Superior temporal gyrus (tissue), 1 donor: Measurements from ENCODE around the gene PRDM2.

Experiments used
- DNase-seq: peaks from one replicate; pipeline ENCODE4 v3.0.0-alpha.2; 2016; ENCODE audit errors: extremely low spot score

Gene PRDM2

GRCh38 chr1:13814131-13814530 lies 114.1 kb downstream of the PRDM2 start:
- DNase-seq = no peak

GRCh38 chr1:13816016-13816760 lies 116.2 kb downstream of the PRDM2 start:
- no peak for DNase-seq

GRCh38 chr1:13817906-13818305 lies 117.9 kb downstream of the PRDM2 start:
- no peak for DNase-seq

GRCh38 chr1:13818926-13819325 lies 118.9 kb downstream of the PRDM2 start:
- no peak for DNase-seq

- no peak for DNase-seq
Measured at GRCh38 chr1:13819642-13820041, 119.7 kb downstream of the PRDM2 start.

- no peak for DNase-seq
Measured at GRCh38 chr1:13820055-13820454, 120.1 kb downstream of the PRDM2 start.

GRCh38 chr1:13820456-13820855 lies 120.5 kb downstream of the PRDM2 start:
- DNase-seq = no peak

GRCh38 chr1:13823126-13823880 lies 123.3 kb downstream of the PRDM2 start:
- DNase-seq = no peak

- no peak for DNase-seq
Measured at GRCh38 chr1:13823936-13824335, 123.9 kb downstream of the PRDM2 start.

GRCh38 chr1:13824626-13825025 lies 124.6 kb downstream of the PRDM2 start:
- no peak for DNase-seq

- no peak for DNase-seq
Measured at GRCh38 chr1:13825033-13825432, 125.0 kb downstream of the PRDM2 start.

- DNase-seq = no peak
Measured at GRCh38 chr1:13826009-13826408, 126.0 kb downstream of the PRDM2 start.

GRCh38 chr1:13826591-13826990 lies 126.6 kb downstream of the PRDM2 start:
- no peak for DNase-seq

- no peak for DNase-seq
Measured at GRCh38 chr1:13828454-13829151, 128.6 kb downstream of the PRDM2 start.

- DNase-seq = no peak
Measured at GRCh38 chr1:13829152-13829769, 129.3 kb downstream of the PRDM2 start.

GRCh38 chr1:13830170-13830569 lies 130.2 kb downstream of the PRDM2 start:
- DNase-seq = no peak

GRCh38 chr1:13830616-13831280 lies 130.8 kb downstream of the PRDM2 start:
- no peak for DNase-seq

- DNase-seq = no peak
Measured at GRCh38 chr1:13832100-13832499, 132.1 kb downstream of the PRDM2 start.

GRCh38 chr1:13832536-13832935 lies 132.5 kb downstream of the PRDM2 start:
- no peak for DNase-seq

GRCh38 chr1:13836136-13836535 lies 136.1 kb downstream of the PRDM2 start:
- no peak for DNase-seq

- no peak for DNase-seq
Measured at GRCh38 chr1:13836631-13837030, 136.6 kb downstream of the PRDM2 start.

- no peak for DNase-seq
Measured at GRCh38 chr1:13838236-13838635, 138.2 kb downstream of the PRDM2 start.
